ENCODE results near the gene RAPGEF3. TPM values are rescaled to one million over a fixed set of nuclear protein-coding genes. Genes with fewer than 3 reads are reported as not detected.

Gene RAPGEF3
- total and polyA plus RNA-seq, 2 of the 13 experiments (the other 11 are each of a cell fraction or from before 2014, with no cell fraction given), result 0.07 TPM

DNA sequence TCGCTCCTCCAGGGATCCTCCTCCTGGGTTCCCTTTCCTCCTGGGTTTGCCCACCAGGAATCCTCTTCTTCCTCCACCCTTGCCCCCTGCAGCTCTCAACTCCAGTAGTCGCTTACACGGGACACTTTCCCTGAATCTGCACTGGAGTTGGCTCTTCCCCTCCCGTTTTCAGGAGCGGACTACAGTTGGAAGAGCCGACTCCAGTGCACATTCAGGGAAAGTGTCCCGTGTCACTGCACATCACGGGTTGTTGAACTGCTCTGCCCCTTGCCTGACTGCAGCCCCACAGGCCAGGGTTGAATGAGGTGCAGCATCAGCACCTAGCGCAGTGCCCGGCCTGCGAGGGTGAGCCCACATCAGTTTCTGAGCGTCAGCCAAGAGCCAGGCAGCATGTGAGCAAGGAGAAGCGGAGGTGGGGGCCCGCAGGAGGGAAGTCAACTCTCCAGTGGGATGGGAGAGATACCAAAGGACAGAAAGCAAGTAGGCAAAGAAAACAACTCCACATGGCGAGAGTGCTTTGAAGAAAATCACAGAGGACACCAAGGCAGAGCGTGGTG is 13.1 kb downstream of the RAPGEF3 start (continued):
- no peak for TF ChIP-seq NKX3-1 (CRISPR knock-in tag; IDR thresholded peaks at IDR 0.05)
- no peak for TF ChIP-seq ZBTB20 (CRISPR knock-in tag; IDR thresholded peaks at IDR 0.05; ENCODE audit: borderline replicate concordance, low read depth)
- TF ChIP-seq RAD51 (IDR thresholded peaks at IDR 0.05; ENCODE audit: borderline replicate concordance), result no peak

DNA sequence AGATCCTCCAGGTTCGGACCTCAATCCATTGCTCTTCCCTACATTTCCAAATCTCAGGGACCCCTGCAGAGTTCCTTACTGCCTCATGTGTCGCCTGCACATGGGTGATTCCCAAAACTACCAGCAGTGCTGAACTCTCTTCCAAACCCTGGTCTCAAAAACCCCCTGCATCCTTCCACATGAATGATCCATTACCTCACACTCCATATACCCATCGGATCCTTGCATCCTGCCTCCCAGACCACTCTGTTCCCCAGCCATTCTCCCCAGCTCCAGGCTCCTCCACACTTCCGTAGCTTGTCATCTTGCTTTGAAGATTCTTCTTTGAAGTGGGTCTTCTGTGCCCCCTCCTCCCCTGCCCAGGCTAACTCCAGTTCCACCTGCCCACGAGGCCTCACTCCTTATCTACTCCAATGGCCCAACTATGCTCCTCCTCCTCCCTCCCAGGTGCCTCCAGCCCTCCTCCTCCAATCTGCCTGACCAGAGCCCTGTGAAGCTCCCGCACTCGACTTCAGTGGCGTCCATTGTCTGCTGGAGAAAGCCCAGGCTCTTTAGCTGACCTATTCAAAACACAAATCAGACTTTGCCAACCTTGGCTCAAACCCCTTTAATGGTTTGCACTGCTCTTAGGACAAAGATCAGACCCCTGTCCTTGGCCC is 13.8 kb downstream of the RAPGEF3 start:
- intact Hi-C loops (cut with micrococcal nuclease; ENCODE audit: unreplicated experiment), result no loop called here
- Histone ChIP-seq H3K36me3 (replicated peaks in 1 of 2; ENCODE audit: control insufficient read depth in 1 of 2, insufficient read depth in 2 of 2, low read length in 2 of 2) (no peaks in the 10 kb centered on the region), H3K79me2 (ENCODE audit: insufficient read depth, low read length) (no peaks in the 10 kb centered on the region), H3K27me3 (ENCODE audit: control insufficient read depth in 1 of 2, insufficient read depth in 2 of 2, low read length in 2 of 2) (peaks cover 16 to 61% of the 10 kb centered on the region in 2 experiments; a peak in 4 of 5 replicates), H3K9ac (ENCODE audit: insufficient read depth, low read depth, low read length) (no peak overlapping the region), H3K9me3 (ENCODE audit: low read length) (no peaks in the 10 kb centered on the region), H4K20me1 (ENCODE audit: insufficient read depth, low read length) (no peaks in the 10 kb centered on the region), H2AFZ (ENCODE audit: low read length) (no peak overlapping the region), H3K4me2 (ENCODE audit: low read depth, low read length) (no peak overlapping the region), H3K4me1 (ENCODE audit: insufficient read depth, low read length) (peaks cover 20% of the 10 kb centered on the region), H3K27ac (ENCODE audit: extremely low read length, insufficient read depth, low read length) (no peak overlapping the region), H3K4me3 (replicated peaks in 1 of 3; ENCODE audit: insufficient read depth in 1 of 3, low read depth in 2 of 3, low read length in 3 of 3) (no peak overlapping the region)
- DNase-seq (ENCODE audit: low spot score) (no peak), ATAC-seq (no peak), FAIRE-seq (no peak)
- POLR2A ChIA-PET, result no interaction called here
- WGBS (ENCODE audit: low lambda C conversion rate), result 7% methylated on average over 8 of the region's 8 CpGs
- CTCF ChIA-PET (ENCODE audit: low intra/inter-chr PET ratio, low total read pairs), result interaction anchor here (0.7 to 3.8 kb wide), 4 partner anchors 22 to 93 kb away, joined by 4 to 21 read pairs (median 16); no protein-coding TSS in a partner anchor
- in situ Hi-C loops (cut with HindIII; ENCODE audit: extremely low pct_ligation_motif_present, low pct_unique_long_range_greater_than_20kb), result loop anchor here (5.0 kb wide), 1 partner anchor 32 kb away; no protein-coding TSS in a partner anchor
- BruUV-seq (replicated peaks), result no TSS peak
- TF ChIP-seq RFXAP (CRISPR knock-in tag; IDR thresholded peaks at IDR 0.05; ENCODE audit: borderline replicate concordance), result no peak
- TF ChIP-seq, protein P1, sequence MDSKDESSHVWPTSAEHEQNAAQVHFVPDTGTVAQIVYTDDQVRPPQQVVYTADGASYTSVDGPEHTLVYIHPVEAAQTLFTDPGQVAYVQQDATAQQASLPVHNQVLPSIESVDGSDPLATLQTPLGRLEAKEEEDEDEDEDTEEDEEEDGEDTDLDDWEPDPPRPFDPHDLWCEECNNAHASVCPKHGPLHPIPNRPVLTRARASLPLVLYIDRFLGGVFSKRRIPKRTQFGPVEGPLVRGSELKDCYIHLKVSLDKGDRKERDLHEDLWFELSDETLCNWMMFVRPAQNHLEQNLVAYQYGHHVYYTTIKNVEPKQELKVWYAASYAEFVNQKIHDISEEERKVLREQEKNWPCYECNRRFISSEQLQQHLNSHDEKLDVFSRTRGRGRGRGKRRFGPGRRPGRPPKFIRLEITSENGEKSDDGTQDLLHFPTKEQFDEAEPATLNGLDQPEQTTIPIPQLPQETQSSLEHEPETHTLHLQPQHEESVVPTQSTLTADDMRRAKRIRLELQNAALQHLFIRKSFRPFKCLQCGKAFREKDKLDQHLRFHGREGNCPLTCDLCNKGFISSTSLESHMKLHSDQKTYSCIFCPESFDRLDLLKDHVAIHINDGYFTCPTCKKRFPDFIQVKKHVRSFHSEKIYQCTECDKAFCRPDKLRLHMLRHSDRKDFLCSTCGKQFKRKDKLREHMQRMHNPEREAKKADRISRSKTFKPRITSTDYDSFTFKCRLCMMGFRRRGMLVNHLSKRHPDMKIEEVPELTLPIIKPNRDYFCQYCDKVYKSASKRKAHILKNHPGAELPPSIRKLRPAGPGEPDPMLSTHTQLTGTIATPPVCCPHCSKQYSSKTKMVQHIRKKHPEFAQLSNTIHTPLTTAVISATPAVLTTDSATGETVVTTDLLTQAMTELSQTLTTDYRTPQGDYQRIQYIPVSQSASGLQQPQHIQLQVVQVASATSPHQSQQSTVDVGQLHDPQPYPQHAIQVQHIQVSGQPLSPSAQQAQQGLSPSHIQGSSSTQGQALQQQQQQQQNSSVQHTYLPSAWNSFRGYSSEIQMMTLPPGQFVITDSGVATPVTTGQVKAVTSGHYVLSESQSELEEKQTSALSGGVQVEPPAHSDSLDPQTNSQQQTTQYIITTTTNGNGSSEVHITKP (CRISPR knock-in tag; IDR thresholded peaks at IDR 0.05; ENCODE audit: low read depth), result no peak
- no peak for TF ChIP-seq KAT8 (CRISPR knock-in tag; IDR thresholded peaks at IDR 0.05)
- no peak for TF ChIP-seq ZSCAN25 (CRISPR knock-in tag; IDR thresholded peaks at IDR 0.05)
- TF ChIP-seq HMG20A (CRISPR knock-in tag; IDR thresholded peaks at IDR 0.05; ENCODE audit: borderline replicate concordance), result no peak
- TF ChIP-seq, protein P2, sequence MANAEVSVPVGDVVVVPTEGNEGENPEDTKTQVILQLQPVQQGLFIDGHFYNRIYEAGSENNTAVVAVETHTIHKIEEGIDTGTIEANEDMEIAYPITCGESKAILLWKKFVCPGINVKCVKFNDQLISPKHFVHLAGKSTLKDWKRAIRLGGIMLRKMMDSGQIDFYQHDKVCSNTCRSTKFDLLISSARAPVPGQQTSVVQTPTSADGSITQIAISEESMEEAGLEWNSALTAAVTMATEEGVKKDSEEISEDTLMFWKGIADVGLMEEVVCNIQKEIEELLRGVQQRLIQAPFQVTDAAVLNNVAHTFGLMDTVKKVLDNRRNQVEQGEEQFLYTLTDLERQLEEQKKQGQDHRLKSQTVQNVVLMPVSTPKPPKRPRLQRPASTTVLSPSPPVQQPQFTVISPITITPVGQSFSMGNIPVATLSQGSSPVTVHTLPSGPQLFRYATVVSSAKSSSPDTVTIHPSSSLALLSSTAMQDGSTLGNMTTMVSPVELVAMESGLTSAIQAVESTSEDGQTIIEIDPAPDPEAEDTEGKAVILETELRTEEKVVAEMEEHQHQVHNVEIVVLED (CRISPR knock-in tag; IDR thresholded peaks at IDR 0.05; ENCODE audit: borderline replicate concordance), result no peak
- TF ChIP-seq SMAD9 (CRISPR knock-in tag; IDR thresholded peaks at IDR 0.05), result no peak
- TF ChIP-seq, protein P3, sequence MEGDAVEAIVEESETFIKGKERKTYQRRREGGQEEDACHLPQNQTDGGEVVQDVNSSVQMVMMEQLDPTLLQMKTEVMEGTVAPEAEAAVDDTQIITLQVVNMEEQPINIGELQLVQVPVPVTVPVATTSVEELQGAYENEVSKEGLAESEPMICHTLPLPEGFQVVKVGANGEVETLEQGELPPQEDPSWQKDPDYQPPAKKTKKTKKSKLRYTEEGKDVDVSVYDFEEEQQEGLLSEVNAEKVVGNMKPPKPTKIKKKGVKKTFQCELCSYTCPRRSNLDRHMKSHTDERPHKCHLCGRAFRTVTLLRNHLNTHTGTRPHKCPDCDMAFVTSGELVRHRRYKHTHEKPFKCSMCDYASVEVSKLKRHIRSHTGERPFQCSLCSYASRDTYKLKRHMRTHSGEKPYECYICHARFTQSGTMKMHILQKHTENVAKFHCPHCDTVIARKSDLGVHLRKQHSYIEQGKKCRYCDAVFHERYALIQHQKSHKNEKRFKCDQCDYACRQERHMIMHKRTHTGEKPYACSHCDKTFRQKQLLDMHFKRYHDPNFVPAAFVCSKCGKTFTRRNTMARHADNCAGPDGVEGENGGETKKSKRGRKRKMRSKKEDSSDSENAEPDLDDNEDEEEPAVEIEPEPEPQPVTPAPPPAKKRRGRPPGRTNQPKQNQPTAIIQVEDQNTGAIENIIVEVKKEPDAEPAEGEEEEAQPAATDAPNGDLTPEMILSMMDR (CRISPR knock-in tag; IDR thresholded peaks at IDR 0.05), result no peak
- no peak for TF ChIP-seq HOXA9 (CRISPR knock-in tag; IDR thresholded peaks at IDR 0.05; ENCODE audit: borderline replicate concordance)
- no peak for TF ChIP-seq ZNF652 (CRISPR knock-in tag; IDR thresholded peaks at IDR 0.05; ENCODE audit: borderline replicate concordance, low read depth)
- TF ChIP-seq, protein P4, sequence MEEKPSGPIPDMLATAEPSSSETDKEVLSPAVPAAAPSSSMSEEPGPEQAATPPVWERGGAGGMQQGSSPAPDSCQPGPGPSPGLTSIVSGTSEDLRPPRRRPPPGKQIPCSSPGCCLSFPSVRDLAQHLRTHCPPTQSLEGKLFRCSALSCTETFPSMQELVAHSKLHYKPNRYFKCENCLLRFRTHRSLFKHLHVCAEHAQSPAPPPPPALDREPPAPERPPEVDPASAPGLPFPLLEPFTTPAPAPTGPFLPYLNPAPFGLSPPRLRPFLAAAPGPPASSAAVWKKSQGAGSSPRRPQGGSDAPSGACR (CRISPR knock-in tag; IDR thresholded peaks at IDR 0.05), result no peak
